ENCODE results near the gene CAMK2A. TPM values are rescaled to one million over a fixed set of nuclear protein-coding genes. Genes with fewer than 3 reads are reported as not detected.

Gene CAMK2A
- total RNA-seq, 1 donor from 2014 or later, result 4.0 TPM

DNA sequence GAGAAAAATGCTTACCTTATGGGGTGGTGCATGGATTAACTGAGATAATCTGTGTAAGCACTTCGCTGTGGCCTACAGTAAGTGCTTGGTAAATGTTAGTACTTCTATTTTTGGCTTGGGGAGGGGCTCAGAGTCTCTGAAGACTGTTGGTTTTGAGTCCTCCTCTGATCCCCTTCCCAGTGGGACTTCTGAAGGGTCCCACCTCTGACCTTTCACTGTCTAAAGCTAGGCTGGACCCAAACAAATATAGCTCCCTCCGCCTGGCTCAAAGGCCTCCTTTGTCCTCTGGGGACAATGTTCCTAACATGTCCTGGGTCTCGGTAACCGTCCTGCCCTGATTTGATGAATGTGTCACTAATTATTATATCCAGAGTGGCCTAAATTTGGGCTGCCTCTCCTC lies 34.8 kb downstream of the CAMK2A start:
- no peaks in the 10 kb centered on the region for H3K4me1 Mint-ChIP-seq

DNA sequence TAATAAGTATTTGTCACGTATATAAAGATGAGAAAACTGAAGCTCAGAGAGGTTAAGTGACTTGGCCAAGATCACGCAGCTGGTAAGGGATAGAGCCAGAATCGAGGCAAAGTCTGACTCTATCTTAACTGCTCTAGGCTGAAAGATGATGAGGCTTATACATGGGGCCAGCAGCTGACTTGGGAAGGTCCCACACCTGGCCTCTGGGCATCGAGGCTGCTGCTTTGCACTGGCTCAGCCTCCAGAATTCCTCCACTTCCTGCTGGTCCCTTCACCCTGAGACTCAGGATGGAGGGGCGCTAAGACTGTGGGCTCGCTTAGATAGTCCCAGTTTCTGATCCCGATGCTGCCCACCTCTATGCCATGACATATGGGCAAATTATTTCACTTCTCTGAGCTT lies 35.2 kb downstream of the CAMK2A start:
- TF ChIP-seq, protein P1, sequence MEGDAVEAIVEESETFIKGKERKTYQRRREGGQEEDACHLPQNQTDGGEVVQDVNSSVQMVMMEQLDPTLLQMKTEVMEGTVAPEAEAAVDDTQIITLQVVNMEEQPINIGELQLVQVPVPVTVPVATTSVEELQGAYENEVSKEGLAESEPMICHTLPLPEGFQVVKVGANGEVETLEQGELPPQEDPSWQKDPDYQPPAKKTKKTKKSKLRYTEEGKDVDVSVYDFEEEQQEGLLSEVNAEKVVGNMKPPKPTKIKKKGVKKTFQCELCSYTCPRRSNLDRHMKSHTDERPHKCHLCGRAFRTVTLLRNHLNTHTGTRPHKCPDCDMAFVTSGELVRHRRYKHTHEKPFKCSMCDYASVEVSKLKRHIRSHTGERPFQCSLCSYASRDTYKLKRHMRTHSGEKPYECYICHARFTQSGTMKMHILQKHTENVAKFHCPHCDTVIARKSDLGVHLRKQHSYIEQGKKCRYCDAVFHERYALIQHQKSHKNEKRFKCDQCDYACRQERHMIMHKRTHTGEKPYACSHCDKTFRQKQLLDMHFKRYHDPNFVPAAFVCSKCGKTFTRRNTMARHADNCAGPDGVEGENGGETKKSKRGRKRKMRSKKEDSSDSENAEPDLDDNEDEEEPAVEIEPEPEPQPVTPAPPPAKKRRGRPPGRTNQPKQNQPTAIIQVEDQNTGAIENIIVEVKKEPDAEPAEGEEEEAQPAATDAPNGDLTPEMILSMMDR (IDR thresholded peaks at IDR 0.05; ENCODE audit: unreplicated experiment), result no peak
- Mint-ChIP-seq H3K4me3 (no peak overlapping the region), H3K27ac (no peak overlapping the region), H3K4me1 (no peaks in the 10 kb centered on the region), H3K27me3 (ENCODE audit: low read depth) (no peaks in the 10 kb centered on the region), H3K9me3 (no peaks in the 10 kb centered on the region), H3K36me3 (no peaks in the 10 kb centered on the region)
- DNase-seq (ENCODE audit: low spot score in 2 of 2, unreplicated experiment in 2 of 2), result no peak

More for the DNA sequence above, 34.8 kb downstream of the CAMK2A start:
- no peak overlapping the region for H3K4me3 Mint-ChIP-seq
- H3K9me3 Mint-ChIP-seq, result no peaks in the 10 kb centered on the region
- H3K27me3 Mint-ChIP-seq (ENCODE audit: low read depth), result no peaks in the 10 kb centered on the region
- no peaks in the 10 kb centered on the region for H3K36me3 Mint-ChIP-seq
- no peak for DNase-seq (ENCODE audit: low spot score in 2 of 2, unreplicated experiment in 2 of 2)
- TF ChIP-seq, protein P1 (IDR thresholded peaks at IDR 0.05; ENCODE audit: unreplicated experiment), result no peak
- H3K27ac Mint-ChIP-seq, result no peak overlapping the region

DNA sequence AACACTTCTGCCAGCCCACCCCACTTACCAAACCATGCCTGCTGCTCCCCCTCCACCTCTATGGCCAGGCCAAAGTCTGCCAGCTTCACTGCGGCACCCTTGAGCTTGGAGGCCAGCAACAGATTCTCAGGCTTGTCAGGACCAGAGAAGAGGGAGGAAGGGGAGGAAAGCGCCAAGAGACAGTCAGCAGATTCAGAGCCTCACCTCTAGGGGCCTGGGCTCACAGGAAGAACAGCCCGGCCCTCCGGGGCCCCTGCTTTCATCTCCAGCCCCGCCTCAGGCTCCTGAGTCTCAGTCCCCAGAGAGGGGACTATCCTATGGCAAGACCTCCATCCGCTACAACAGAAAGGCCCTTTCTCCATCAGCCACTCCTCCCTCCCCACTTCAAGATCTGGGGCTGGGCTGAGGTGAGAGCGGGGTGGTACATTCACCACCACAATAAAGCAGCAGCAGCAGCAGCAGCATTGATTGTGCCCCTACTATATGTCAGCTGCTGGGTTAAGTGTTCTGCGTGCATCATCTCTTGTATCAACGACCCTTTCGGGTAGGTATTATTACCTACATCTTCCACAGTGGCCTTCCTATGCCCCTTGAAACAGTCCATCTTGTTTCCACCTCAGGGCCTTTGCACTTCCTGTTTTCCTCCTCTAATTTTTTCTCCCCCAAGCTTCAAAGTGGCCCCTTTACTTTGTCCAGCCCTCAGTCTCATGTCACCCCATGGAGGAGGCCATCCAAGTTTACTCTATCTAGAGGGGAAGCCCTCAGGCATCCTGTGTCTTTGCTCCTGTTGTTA lies 36.0 kb downstream of the CAMK2A start:
- DNase-seq (ENCODE audit: low spot score in 2 of 2, unreplicated experiment in 2 of 2), result no peak
- Mint-ChIP-seq H3K4me3 (no peak overlapping the region), H3K36me3 (no peaks in the 10 kb centered on the region), H3K27me3 (ENCODE audit: low read depth) (no peaks in the 10 kb centered on the region), H3K4me1 (no peaks in the 10 kb centered on the region), H3K9me3 (no peaks in the 10 kb centered on the region), H3K27ac (no peak overlapping the region)
- TF ChIP-seq, protein P1 (IDR thresholded peaks at IDR 0.05; ENCODE audit: unreplicated experiment), result no peak

DNA sequence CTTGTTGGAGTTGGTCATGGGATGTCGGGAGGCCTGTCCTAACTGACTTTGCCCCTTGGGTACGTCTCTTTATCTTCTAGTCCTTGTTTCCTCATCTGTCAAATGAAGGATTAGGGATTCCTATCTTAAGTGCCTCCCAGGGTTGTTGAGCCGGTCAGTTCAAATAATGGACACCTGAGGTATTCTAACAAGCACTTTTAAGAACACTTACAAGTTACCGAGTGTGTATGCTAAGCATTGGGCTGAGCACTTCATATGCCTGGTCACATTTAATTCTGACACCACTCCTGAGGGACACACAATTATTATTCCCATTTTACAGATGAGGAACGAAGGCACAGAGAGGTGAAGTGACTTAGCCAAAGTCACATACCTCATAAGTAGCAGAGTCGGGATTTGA lies 37.1 kb downstream of the CAMK2A start:
- H3K27ac Mint-ChIP-seq, result no peak overlapping the region
- H3K4me3 Mint-ChIP-seq, result no peak overlapping the region
- H3K4me1 Mint-ChIP-seq, result no peaks in the 10 kb centered on the region
- TF ChIP-seq, protein P1 (IDR thresholded peaks at IDR 0.05; ENCODE audit: unreplicated experiment), result no peak
- no peaks in the 10 kb centered on the region for H3K9me3 Mint-ChIP-seq
- no peak for DNase-seq (ENCODE audit: low spot score in 2 of 2, unreplicated experiment in 2 of 2)
- no peaks in the 10 kb centered on the region for H3K36me3 Mint-ChIP-seq
- H3K27me3 Mint-ChIP-seq (ENCODE audit: low read depth), result no peaks in the 10 kb centered on the region

DNA sequence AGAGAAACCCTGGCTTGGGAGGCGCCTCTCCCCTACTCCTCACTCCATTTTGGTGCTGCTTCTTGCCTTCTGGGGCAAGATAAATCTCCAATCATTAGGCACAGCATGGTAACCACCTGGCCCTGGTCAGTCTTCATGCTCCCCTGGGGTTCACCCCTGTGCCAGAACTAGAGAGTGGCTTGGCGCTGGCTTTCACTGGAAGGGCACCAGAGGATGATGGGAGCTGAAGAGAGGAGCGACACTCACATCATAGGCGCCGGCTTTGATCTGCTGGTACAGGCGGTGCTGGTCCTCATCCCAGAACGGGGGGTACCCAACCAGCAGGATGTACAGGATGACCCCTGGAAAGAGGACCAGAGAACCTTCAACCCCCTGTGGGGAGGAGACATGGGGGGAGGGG lies 38.1 kb downstream of the CAMK2A start:
- no peaks in the 10 kb centered on the region for H3K36me3 Mint-ChIP-seq
- H3K4me1 Mint-ChIP-seq, result no peaks in the 10 kb centered on the region
- H3K27me3 Mint-ChIP-seq (ENCODE audit: low read depth), result no peaks in the 10 kb centered on the region
- no peak for DNase-seq (ENCODE audit: low spot score in 2 of 2, unreplicated experiment in 2 of 2)
- no peaks in the 10 kb centered on the region for H3K9me3 Mint-ChIP-seq
- no peak overlapping the region for H3K27ac Mint-ChIP-seq
- no peak overlapping the region for H3K4me3 Mint-ChIP-seq
- TF ChIP-seq, protein P1 (IDR thresholded peaks at IDR 0.05; ENCODE audit: unreplicated experiment), result no peak
